ENCODE data around the gene LIN28B. TPM values are rescaled to one million over a fixed set of nuclear protein-coding genes. Genes with fewer than 3 reads are reported as not detected.

LIN28B gene
- polyA plus RNA-seq, 4 donors, result 0.08 to 0.17 (median 0.17) TPM

DNA sequence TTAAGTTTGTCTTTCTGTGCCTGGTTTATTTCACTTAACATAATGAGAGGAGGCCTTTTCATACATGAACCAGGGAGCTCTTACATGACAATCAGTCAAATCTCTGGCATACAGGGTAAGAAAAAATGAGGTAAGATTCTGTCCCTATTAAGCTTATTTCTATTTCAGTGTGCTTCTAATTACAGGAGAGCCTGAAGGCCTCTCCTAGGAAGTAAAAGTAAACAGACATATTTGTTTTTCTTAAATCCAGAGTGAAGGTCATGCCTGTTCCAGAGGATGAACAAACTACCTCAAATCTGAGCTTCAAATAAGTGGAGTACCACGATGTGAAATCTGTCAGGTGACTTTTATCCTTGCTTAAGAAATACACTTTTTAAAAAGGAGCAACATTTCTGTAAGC, 150.3 kb downstream of the LIN28B start:
- no peak for DNase-seq (ENCODE audit: low read depth in 4 of 4, low spot score in 3 of 4)

- no peak for DNase-seq (ENCODE audit: low read depth in 4 of 4, low spot score in 3 of 4)
These were observed 151.8 kb downstream of the LIN28B start for GRCh38 chr6:105108631-105109262.

GRCh38 chr6:105109955-105110895, 153.3 kb downstream of the LIN28B start:
- DNase-seq (ENCODE audit: low read depth in 4 of 4, low spot score in 3 of 4), result no peak

DNA sequence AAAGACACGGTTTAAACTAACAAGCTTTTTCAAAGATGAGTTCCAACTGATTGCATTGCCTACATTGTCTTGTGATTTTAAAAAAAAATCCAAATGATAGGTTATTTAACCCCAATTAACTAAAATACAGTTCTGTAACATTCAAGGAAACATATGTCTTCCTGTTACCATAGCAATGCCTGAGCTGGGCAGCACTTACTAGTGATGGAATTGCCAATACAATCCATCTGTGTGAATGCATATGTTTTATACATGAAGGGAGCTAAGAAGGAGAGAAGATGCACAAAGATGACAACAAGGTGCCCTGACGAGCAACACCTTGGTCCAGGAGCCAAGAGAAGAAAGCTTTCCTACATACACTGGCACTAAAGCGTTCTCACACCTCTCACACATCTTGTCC, 154.2 kb downstream of the LIN28B start:
- DNase-seq (ENCODE audit: low read depth in 4 of 4, low spot score in 3 of 4), result no peak

DNA sequence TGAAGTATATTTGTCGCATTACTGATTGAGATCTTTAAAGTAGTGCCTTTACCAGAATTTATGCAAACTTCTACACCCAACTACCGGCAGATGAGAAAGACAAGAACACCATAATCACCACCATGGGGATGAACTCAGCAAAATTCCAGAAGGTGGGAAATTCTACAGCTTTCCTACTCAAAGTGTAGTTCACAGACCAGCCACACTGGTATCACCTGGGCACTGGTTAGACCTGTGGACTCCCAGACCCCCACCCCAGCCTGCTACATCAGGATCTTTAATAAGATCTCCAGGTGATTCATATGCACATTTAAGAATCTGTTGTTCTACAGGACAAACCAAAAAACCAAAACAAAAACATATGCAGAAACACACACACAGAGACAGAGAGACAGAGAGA, 155.0 kb downstream of the LIN28B start:
- DNase-seq (ENCODE audit: low read depth in 4 of 4, low spot score in 3 of 4), result no peak

DNA sequence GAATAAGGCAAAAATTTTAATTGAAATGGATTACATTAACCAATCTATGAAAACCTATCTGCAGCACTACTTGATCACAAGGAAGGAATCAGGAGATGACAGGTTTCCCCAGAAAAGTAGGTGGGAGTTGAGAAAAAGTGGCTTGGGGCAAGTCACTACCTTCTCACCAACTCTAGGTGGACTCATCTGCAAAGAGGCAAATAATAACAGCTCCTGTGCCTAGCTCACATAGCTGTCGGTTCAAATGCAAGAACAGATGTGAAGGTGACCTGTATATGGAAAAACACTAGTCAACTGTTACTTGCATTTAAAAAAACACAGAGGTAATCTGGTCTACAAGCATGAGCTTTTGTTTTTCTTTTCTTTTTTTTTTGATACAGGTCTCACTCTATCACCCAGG, 155.7 kb downstream of the LIN28B start:
- no peak for DNase-seq (ENCODE audit: low read depth in 4 of 4, low spot score in 3 of 4)

- no peak for DNase-seq (ENCODE audit: low read depth in 4 of 4, low spot score in 3 of 4)
These were observed 156.5 kb downstream of the LIN28B start for GRCh38 chr6:105113422-105113821.

GRCh38 chr6:105116150-105116549, 159.2 kb downstream of the LIN28B start:
- DNase-seq (ENCODE audit: low read depth in 4 of 4, low spot score in 3 of 4), result no peak

GRCh38 chr6:105120570-105120969, 163.7 kb downstream of the LIN28B start:
- no peak for DNase-seq (ENCODE audit: low read depth in 4 of 4, low spot score in 3 of 4)

DNA sequence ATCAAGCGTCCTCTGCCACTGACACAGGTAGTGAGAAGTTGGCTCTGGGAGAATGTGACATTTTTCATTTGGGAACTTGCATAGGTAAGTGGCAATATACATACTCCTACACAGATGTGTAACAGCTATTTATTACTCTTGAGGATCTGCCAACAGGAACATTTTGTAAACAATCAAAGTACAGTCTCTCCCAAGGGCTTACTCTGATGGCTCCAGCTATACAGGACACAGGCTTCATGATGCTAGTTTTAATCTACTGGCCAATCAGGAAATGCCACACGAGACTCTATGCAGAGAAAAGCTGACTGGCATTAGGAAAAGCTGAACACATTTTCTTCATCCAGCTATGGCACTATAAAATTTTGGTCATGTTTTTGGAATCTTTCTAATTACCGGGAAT, 165.1 kb downstream of the LIN28B start:
- no peak for DNase-seq (ENCODE audit: low read depth in 4 of 4, low spot score in 3 of 4)

DNA sequence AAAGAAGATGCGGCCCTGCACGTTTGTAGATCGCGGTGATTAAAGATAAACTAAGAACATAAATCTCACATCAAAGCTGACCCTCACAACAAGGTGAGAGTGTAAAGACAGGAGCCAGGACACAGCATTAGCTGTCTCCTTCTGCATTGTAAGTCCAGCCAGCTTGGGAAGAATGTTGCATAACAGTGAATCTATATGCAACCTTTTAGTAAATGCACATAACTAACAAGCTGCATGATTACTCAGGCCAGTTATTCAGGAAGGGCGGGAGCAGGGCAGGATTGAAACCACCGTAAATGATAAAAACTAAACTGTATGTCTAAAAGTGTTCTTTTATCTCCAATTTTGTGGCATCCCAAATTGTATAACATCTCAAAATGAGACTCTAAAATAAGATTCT, 165.8 kb downstream of the LIN28B start:
- no peak for DNase-seq (ENCODE audit: low read depth in 4 of 4, low spot score in 3 of 4)

Other genes starting within 250 kb of the LIN28B start
- 10 to 100 TPM; 18.5 to 26.0 (median 22.3) TPM for gene HACE1, start 97.2 kb upstream of the LIN28B start, polyA plus RNA-seq (ENCODE audit: insufficient read length in 4 of 4)
- gene POPDC3, start 222.9 kb downstream of the LIN28B start, polyA plus RNA-seq (ENCODE audit: insufficient read length in 4 of 4), result under 1 TPM; 0.16 to 0.76 (median 0.29) TPM